ENCODE results near the gene COL5A1. TPM values are rescaled to one million over a fixed set of nuclear protein-coding genes. Genes with fewer than 3 reads are reported as not detected.

The COL5A1 gene
- total RNA-seq, 4 donors from 2014 or later, result 7.1 to 69.3 (median 16.1) TPM

- WGBS, 2 donors (ENCODE audit: low coverage in 1 of 2), result 68 to 77% methylated on average over 5 to 20 of the region's 22 CpGs
- H3K27ac ChIP-seq, result no peak overlapping the region
- intact Hi-C loops (cut with DNase I; ENCODE audit: low total_unique reads), result no loop called here
These were observed 101.4 kb downstream of the COL5A1 start for GRCh38 chr9:134742822-134743535.

GRCh38 chr9:134743853-134744252, 102.2 kb downstream of the COL5A1 start:
- intact Hi-C loops (cut with DNase I; ENCODE audit: low total_unique reads), result no loop called here
- H3K27me3 ChIP-seq, result no peaks in the 10 kb centered on the region
- no peaks in the 10 kb centered on the region for H3K36me3 ChIP-seq
- H3K9me3 ChIP-seq, result no peaks in the 10 kb centered on the region
- H3K27ac ChIP-seq, result no peak overlapping the region
- in situ Hi-C loops (cut with MboI; ENCODE audit: low pct_ligation_motif_present in 1 of 4, low pct_unique_long_range_greater_than_20kb in 1 of 4, low sequenced_read_pairs in 3 of 4), result loop anchor here in 1 of 4 donors (25.0 kb wide), 1 partner anchor 582 kb away; the partner anchor contains the start of gene RNU6ATAC
- H3K4me1 ChIP-seq, result no peaks in the 10 kb centered on the region
- H3K4me3 ChIP-seq, result no peak overlapping the region
- 84% methylated on average over 5 of the region's 5 CpGs; no CpG with 5 or more reads in 1 of the 2 donors for WGBS, 2 donors (ENCODE audit: low coverage in 1 of 2)
- TF ChIP-seq EP300 (IDR thresholded peaks at IDR 0.05; ENCODE audit: low read depth) (no peak), POLR2AphosphoS5 (IDR thresholded peaks at IDR 0.05) (no peak), CTCF (IDR thresholded peaks at IDR 0.05) (no peak), POLR2A (IDR thresholded peaks at IDR 0.05) (no peak)
- DNase-seq, result no peak

More at GRCh38 chr9:134742822-134743535, 101.4 kb downstream of the COL5A1 start:
- Histone ChIP-seq H3K36me3 (no peaks in the 10 kb centered on the region), H3K4me1 (no peaks in the 10 kb centered on the region), H3K27me3 (no peaks in the 10 kb centered on the region), H3K4me3 (no peak overlapping the region), H3K9me3 (no peaks in the 10 kb centered on the region)
- no peak for DNase-seq
- in situ Hi-C loops (cut with MboI; ENCODE audit: low pct_ligation_motif_present in 1 of 4, low pct_unique_long_range_greater_than_20kb in 1 of 4, low sequenced_read_pairs in 3 of 4), result loop anchor here in 1 of 4 donors (25.0 kb wide), 1 partner anchor 581 kb away; the partner anchor contains the start of gene RNU6ATAC
- no peak for TF ChIP-seq POLR2AphosphoS5 (IDR thresholded peaks at IDR 0.05)
- no peak for TF ChIP-seq CTCF (IDR thresholded peaks at IDR 0.05)
- no peak for TF ChIP-seq POLR2A (IDR thresholded peaks at IDR 0.05)
- no peak for TF ChIP-seq EP300 (IDR thresholded peaks at IDR 0.05; ENCODE audit: low read depth)

GRCh38 chr9:134744385-134745295, 103.0 kb downstream of the COL5A1 start:
- intact Hi-C loops (cut with DNase I; ENCODE audit: low total_unique reads), result no loop called here
- H3K36me3 ChIP-seq, result no peaks in the 10 kb centered on the region
- no peaks in the 10 kb centered on the region for H3K27me3 ChIP-seq
- no peak overlapping the region for H3K27ac ChIP-seq
- no peak overlapping the region for H3K4me3 ChIP-seq
- no peaks in the 10 kb centered on the region for H3K9me3 ChIP-seq
- no peak for DNase-seq
- TF ChIP-seq POLR2A (IDR thresholded peaks at IDR 0.05), result no peak
- no peak for TF ChIP-seq EP300 (IDR thresholded peaks at IDR 0.05; ENCODE audit: low read depth)
- no peak for TF ChIP-seq CTCF (IDR thresholded peaks at IDR 0.05)
- no peak for TF ChIP-seq POLR2AphosphoS5 (IDR thresholded peaks at IDR 0.05)
- no peaks in the 10 kb centered on the region for H3K4me1 ChIP-seq
- in situ Hi-C loops (cut with MboI; ENCODE audit: low pct_ligation_motif_present in 1 of 4, low pct_unique_long_range_greater_than_20kb in 1 of 4, low sequenced_read_pairs in 3 of 4), result loop anchor here in 1 of 4 donors (25.0 kb wide), 1 partner anchor 582 kb away; the partner anchor contains the start of gene RNU6ATAC
- WGBS, 2 donors (ENCODE audit: low coverage in 1 of 2), result 92 to 98% methylated on average over 11 to 16 of the region's 16 CpGs

- no peak for TF ChIP-seq POLR2A (IDR thresholded peaks at IDR 0.05)
- no peak for TF ChIP-seq POLR2AphosphoS5 (IDR thresholded peaks at IDR 0.05)
- TF ChIP-seq EP300 (IDR thresholded peaks at IDR 0.05; ENCODE audit: low read depth), result no peak
- TF ChIP-seq CTCF (IDR thresholded peaks at IDR 0.05), result no peak
- H3K4me1 ChIP-seq, result no peaks in the 10 kb centered on the region
- in situ Hi-C loops (cut with MboI; ENCODE audit: low pct_ligation_motif_present in 1 of 4, low pct_unique_long_range_greater_than_20kb in 1 of 4, low sequenced_read_pairs in 3 of 4), result loop anchor here in 1 of 4 donors (25.0 kb wide), 1 partner anchor 586 kb away; the partner anchor contains the start of gene RNU6ATAC
- 85% methylated on average over 1 of the region's 1 CpG; no CpG with 5 or more reads in 1 of the 2 donors for WGBS, 2 donors (ENCODE audit: low coverage in 1 of 2)
- DNase-seq, result no peak
- intact Hi-C loops (cut with DNase I; ENCODE audit: low total_unique reads), result no loop called here
- H3K36me3 ChIP-seq, result no peaks in the 10 kb centered on the region
- no peaks in the 10 kb centered on the region for H3K27me3 ChIP-seq
- H3K27ac ChIP-seq, result no peak overlapping the region
- no peak overlapping the region for H3K4me3 ChIP-seq
- H3K9me3 ChIP-seq, result no peaks in the 10 kb centered on the region
These were observed 106.4 kb downstream of the COL5A1 start for GRCh38 chr9:134747951-134748489.
